Motor neuron (in vitro differentiated cells): ENCODE measurements around the gene WDR5. TPM values are rescaled to one million over a fixed set of nuclear protein-coding genes. Genes with fewer than 3 reads are reported as not detected.

Source experiments
- ATAC-seq, 8 experiments: fragments of 200-7000 bp; cut with Tn5 transposase; replicated peaks in 6 of 8; 2 replicates each; pipeline ENCODE4 v1.8.0; 2021; ENCODE audit warnings: mild to moderate bottlenecking in 8 of 8, moderate library complexity in 8 of 8
- H3K27ac ChIP-seq, 2 donors: fragments of 250-450 bp; sonication (Bioruptor Pico); 2 replicates each; pipeline ENCODE4 v1.9.0; 2021; ENCODE audit warnings: antibody characterized with exemption in 2 of 2, mild to moderate bottlenecking in 2 of 2, moderate library complexity in 1 of 2
- H3K4me1 ChIP-seq, 2 donors: fragments of 250-450 bp; sonication (Bioruptor Pico); replicated peaks in 1 of 2; 2 replicates each; pipeline ENCODE4 v1.6.1; 2021; ENCODE audit warnings: antibody characterized with exemption in 2 of 2, mild to moderate bottlenecking in 2 of 2, moderate library complexity in 1 of 2
- H3K4me3 ChIP-seq, 5 donors: fragments of 250-450 bp; sonication (Bioruptor Pico); 2 replicates each; pipeline ENCODE4 v1.9.0; 2021; ENCODE audit warnings: antibody characterized with exemption in 5 of 5, mild to moderate bottlenecking in 5 of 5, moderate library complexity in 4 of 5
- WGBS, 10 experiments: fragments of 450-650 bp; shearing (Covaris generic); methylation state at CpG; one replicate each; pipeline ENCODE4 v1.0.0; 2022; 5-methylcytosine and 5-hydroxymethylcytosine counted together
- in situ Hi-C, 9 experiments: fragments of 400-800 bp; cut with MboI; loops; one replicate each; pipeline ENCODE4 v1.15.0; 2021; ENCODE audit warnings: low sequenced_read_pairs in 9 of 9, low pct_unique_long_range_greater_than_20kb in 2 of 9; ENCODE audit not compliant: unreplicated experiment in 9 of 9
- total RNA-seq, 8 experiments: library from RNA; unstranded; fragments of 300-600 nt; gene quantifications; 2 replicates each; pipeline versions ENCODE4 v1.2.3 to v1.2.4, GENCODE V29; 2022

Gene WDR5
- total RNA-seq, 8 experiments from 2014 or later: 14.8 to 33.2 (median 21.9) TPM

DNA sequence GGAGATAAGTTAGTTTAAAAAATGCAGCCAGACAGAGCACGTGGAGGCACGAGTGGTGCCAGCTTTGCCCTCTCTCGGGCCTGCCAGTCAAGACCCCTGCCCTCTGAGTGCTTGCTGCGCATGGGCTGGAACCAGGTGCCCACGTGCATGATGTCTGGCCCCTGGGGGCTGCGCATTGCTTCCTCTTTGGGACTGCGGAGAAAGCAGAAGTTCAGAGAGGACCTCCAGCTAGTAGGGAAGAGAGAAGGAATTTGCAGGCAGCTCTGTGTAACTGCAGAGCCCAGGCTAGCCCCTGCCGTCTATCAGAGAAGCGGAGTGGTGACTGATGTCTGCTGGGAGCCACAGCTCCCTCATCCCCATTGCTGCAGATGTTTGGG is 38.2 kb downstream of the WDR5 start:
- Histone ChIP-seq H3K4me1 (peaks cover 19 to 26% of the 10 kb centered on the region in 2 donors), H3K4me3 (no peak overlapping the region), H3K27ac (no peak overlapping the region)
- ATAC-seq: no peak
- WGBS, 10 experiments: 60 to 100% (median 90%) methylated on average over 1 to 4 of the region's 9 CpGs; no CpG with 5 or more reads in 5 of the 10 experiments
- in situ Hi-C loops: loop anchor here in 1 of 9 experiments (25.0 kb wide), 1 partner anchor 263 kb away; no protein-coding TSS in a partner anchor

DNA sequence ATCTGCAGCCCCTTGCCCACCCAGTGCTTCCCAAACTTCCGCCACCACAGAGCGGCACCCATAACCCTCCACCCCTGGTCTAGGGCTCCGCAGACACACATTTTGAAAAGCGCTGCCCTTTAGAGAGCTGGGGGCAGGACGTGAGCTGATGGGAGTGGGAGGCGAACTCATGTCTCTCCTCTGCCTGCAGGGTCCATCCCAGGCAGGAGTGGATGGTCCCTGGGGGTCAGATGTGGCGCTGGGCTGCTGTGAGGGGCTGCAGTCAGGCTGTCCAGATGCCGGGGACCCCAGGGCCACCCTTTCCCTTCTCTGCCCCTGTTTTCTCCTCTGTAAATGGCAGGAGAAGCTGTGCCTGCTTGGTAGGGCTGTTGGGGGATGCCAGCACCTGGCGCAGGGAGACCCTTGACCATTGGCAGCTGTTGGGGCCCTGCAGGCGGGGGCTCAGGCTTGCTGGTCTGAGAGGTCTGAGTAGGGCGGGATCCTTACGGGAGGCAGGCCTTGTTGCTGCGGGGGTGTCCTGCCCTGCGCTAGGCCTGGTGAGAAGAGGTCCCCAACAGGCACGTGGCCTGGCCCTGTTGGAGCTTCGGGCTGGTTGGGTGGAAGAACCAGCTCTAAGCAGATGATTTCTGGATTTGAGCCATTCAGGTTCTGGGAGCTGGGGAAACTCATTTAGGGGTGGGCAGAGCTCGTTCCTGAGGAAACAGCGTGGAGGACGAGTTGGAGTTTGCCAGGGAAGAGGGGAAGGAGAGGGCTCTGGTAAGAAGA is 38.8 kb downstream of the WDR5 start:
- Histone ChIP-seq H3K27ac (no peak overlapping the region), H3K4me1 (peaks cover 23 to 30% of the 10 kb centered on the region in 2 donors), H3K4me3 (no peak overlapping the region)
- in situ Hi-C loops: loop anchor here in 1 of 9 experiments (25.0 kb wide), 1 partner anchor 263 kb away; no protein-coding TSS in a partner anchor
- WGBS, 10 experiments: 30 to 93% (median 77%) methylated on average over 1 to 4 of the region's 19 CpGs; no CpG with 5 or more reads in 2 of the 10 experiments
- ATAC-seq: no peak

DNA sequence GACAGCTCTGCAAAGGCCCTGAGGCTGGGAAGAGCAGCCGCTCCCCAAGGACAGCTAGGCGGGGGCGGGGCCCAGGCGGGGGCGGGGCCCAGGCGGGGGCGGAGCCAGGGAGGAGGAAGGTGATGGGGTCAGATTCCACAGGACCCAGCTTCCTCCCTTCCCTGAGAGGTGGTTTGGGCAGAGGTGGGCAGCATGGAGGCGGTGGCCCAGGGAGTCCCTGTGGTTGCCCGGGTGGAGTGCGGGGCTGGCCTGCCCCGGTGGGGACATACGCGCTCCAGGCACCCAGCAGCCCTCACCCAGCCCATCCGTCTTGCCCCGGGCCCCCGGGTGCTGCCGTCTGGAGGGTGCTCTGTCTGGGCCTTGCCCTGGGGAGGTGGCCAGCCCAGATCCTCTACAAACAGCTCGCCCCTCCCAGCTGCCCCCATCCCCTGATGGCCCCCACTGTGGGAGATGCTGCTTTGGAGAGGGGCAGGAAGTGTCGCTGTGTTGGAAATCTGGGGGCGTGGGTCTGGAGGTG is 39.5 kb downstream of the WDR5 start:
- no CpG with 5 or more reads among the region's 20 CpGs for WGBS, 10 experiments
- peak in 3 of 8 experiments; percentile 33 to 61 (median 55) for ATAC-seq
- Histone ChIP-seq H3K27ac (no peak overlapping the region), H3K4me3 (no peak overlapping the region), H3K4me1 (peaks cover 23 to 30% of the 10 kb centered on the region in 2 donors)
- in situ Hi-C loops: no loop called here

DNA sequence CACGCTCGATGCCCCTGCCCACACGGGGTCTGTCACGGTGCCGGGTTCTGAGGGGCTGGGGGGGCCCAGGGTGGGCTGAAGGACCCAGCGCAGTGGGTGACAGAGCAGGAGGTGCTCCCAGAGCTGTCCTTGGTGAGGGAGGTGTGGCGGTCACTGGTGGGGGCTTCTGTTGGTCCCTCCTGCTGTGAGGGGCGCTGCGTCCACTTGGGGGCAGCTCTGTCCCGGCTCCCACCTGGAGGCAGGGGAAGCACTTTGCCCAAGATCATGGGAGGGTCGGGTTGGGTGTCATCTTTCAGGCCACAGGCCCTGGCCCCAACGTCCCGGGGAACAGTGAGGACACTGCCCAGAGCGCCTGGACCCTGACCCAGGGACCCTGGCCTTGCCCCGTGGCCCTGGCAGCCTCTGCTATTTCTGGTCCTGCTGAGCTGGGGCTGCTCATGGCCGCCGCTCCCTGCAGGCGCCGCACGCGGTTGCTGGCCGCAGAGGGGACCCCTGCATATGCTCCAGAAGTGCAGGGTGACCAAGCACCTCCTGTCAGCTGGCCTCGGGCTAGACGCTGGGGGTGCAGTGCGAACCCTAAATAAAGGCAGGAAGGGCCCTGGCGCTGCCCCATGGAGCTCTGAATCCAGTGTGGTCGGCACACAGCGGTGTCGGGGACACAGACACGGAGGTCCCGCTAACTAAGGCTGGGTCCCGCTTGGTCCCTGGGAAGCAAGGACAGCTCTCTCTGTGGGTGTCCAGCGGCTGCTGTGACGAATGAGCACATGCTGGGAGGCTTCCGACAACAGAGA is 40.1 kb downstream of the WDR5 start:
- 15 to 80% (median 57%) methylated on average over 1 to 6 of the region's 35 CpGs; no CpG with 5 or more reads in 5 of the 10 experiments for WGBS, 10 experiments
- H3K4me3 ChIP-seq: no peak overlapping the region
- H3K27ac ChIP-seq: no peak overlapping the region
- in situ Hi-C loops: no loop called here
- ATAC-seq: peak in 7 of 8 experiments; percentile 21 to 44 (median 32)
- H3K4me1 ChIP-seq: peaks cover 23 to 30% of the 10 kb centered on the region in 2 donors

DNA sequence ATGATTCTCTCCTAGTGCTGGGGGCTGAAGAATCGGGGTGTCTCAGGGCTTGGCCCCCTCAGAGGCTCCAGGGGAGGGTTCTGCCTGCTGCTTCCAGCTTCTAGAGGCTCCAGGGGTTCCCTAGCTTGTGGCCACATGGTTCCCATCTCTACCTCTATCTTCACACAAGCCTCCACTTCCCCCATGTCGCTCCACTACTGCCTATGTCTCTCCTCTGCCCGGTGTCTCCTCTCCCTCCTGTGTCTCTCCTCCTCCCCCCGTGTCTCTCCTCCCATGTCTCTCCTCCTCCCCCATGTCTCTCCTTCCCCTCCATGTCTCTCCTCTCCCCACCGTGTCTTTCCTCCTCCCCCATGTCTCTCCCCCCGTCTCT is 40.7 kb downstream of the WDR5 start:
- no peak overlapping the region for H3K27ac ChIP-seq
- H3K4me3 ChIP-seq: no peak overlapping the region
- ATAC-seq: peak in 2 of 8 experiments; percentile 9 to 34
- H3K4me1 ChIP-seq: peaks cover 23 to 30% of the 10 kb centered on the region in 2 donors
- in situ Hi-C loops: no loop called here
- WGBS, 10 experiments: 80% methylated on average over 1 of the region's 6 CpGs; no CpG with 5 or more reads in 9 of the 10 experiments

DNA sequence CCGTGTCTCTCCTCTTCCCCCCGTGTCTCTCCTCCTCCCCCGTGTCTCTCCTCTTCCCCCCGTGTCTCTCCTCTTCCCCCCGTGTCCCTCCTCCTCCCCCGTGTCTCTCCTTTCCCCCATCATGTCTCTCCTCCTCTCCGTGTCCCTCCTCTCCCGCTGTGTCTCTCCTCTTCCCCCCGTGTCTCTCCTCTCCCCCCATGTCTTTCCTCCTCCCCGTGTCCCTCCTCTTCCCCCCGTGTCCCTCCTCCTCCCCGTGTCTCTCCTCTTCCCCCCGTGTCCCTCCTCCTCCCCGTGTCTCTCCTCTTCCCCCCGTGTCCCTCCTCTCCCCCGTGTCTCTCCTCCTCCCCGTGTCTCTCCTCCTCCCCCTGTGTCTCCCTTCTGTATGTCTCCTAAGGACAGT is 41.3 kb downstream of the WDR5 start:
- in situ Hi-C loops: no loop called here
- no peak for ATAC-seq
- Histone ChIP-seq H3K27ac (no peak overlapping the region), H3K4me3 (no peak overlapping the region), H3K4me1 (peaks cover 23 to 33% of the 10 kb centered on the region in 2 donors)
- no CpG with 5 or more reads among the region's 17 CpGs for WGBS, 10 experiments

DNA sequence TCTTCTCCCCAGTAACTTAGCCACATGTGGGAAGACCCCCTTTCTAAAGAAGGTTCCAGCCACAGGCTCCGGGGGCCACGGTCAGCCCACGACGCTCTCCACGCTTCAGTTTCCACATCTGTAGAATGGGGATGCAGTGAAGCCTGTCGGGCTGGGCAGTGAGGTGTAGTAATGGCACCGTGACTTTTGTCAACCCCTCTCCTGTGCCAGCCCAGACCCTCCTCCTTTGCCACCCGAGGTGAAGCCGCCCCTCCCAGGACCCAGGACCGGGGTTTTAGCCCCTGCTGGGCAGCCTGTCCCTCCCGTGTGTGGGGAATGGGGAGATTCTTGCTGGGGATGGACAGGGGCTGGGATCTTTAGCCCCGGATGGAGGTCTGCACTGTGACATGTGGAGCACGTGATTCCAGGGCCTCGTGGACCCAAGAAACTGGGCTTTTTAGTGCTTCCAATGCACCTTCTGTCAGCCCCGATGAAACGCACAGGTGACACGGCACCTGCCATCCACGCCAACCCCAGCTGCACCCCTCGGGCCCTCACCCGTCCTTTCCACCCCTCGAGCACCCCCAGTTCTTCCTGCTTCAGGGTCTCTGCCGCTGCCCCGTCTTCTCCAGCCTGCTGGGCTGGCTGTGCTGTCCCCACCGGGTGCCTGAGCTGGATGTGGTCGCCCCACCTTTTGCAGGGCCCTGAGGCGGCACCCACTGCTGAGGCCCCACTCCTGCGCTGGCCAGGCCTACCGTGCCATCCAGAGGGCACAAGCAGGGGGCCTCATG is 41.9 kb downstream of the WDR5 start:
- H3K4me1 ChIP-seq: peaks cover 23 to 33% of the 10 kb centered on the region in 2 donors
- no peak for ATAC-seq
- 56 to 100% (median 72%) methylated on average over 1 to 3 of the region's 28 CpGs; no CpG with 5 or more reads in 6 of the 10 experiments for WGBS, 10 experiments
- in situ Hi-C loops: no loop called here
- peak overlapping the region in 1 of 2 donors; percentile 48 for H3K27ac ChIP-seq
- H3K4me3 ChIP-seq: no peak overlapping the region

DNA sequence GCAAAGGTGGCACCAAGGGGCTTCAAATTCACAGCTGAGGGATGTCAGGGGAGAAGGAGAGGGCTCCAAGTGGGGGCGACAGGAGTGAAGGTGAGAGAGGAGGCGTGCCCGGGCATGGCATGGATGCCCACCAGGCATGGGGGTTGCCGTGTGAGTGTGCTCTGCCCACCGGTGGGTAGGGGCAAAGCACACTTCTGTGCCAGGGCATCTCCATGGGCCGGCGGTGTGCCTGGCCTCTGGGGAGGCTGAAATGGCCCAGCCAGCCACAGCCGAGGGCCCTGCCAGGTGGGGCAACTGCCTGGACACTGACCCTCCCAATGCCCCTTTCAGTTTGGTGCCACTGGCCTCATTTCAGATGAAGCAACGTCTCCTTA is 42.5 kb downstream of the WDR5 start:
- WGBS, 10 experiments: 60 to 78% methylated on average over 1 to 4 of the region's 9 CpGs; no CpG with 5 or more reads in 8 of the 10 experiments
- no peak for ATAC-seq
- peak overlapping the region; percentile 48 to 51 for H3K27ac ChIP-seq
- H3K4me1 ChIP-seq: peaks cover 23 to 33% of the 10 kb centered on the region in 2 donors
- no peak overlapping the region for H3K4me3 ChIP-seq
- in situ Hi-C loops: no loop called here

DNA sequence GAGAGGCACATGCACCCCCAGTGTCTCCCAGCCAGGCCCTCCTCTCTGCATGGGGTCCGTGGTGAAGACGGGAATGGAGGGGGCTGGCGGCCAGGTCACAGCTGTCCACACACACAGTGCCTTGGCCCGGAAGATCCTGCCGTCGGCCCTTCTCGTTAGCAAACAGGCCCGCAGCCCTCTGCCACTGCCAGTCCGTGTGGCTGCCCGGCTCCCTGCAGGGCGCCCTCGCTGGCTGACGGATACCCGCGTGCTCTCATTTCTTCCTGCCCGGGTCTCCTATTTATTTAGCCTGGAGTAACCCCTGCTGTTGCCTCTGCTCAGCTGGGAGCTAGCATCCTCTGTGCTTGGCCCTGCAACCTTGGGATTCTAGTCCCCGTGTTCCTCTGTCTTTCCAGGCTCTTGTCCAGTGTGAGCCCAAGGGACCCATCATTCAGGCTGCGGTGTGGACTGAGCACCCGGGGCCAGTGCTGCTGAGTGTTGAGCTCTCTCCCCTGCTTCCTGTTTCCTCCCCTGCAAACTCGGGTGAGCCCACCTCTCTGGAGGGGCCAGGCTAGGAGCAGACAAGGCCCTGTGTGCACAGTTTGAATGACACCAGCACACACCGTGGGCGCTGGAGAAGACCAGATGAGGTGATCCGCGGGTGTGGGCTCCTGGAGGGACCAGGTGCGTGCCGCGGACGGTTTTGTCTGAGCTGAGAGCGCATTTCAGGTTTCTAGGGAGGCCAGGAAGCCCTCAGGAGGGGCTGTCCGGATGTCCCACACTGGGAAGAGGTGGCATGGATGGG is 43.1 kb downstream of the WDR5 start:
- H3K4me1 ChIP-seq: peaks cover 23 to 33% of the 10 kb centered on the region in 2 donors
- H3K27ac ChIP-seq: peak overlapping the region; percentile 48 to 51
- 25 to 81% (median 68%) methylated on average over 2 to 12 of the region's 30 CpGs; no CpG with 5 or more reads in 7 of the 10 experiments for WGBS, 10 experiments
- peak in 5 of 8 experiments; percentile 60 to 81 (median 75) for ATAC-seq
- in situ Hi-C loops: no loop called here
- no peak overlapping the region for H3K4me3 ChIP-seq

DNA sequence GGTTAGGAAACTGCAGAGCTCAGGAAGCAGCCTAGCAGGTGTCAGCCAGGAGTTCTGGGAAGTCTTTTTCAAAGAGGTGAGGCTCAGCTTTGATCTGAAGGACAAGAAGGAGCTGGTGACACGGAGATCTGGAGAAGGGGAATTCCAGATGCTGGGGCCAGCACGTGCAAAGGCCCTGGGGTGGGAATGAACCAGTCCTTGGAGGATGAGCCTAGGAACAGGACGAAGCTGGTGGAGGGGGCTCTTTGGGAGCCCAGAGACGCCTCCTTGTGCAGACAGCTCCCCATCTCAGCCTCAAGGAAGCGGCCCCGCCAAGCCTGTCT is 43.7 kb downstream of the WDR5 start:
- Histone ChIP-seq H3K4me1 (peaks cover 23 to 33% of the 10 kb centered on the region in 2 donors), H3K27ac (peak overlapping the region in 1 of 2 donors; percentile 48), H3K4me3 (no peak overlapping the region)
- 60 to 81% methylated on average over 3 of the region's 6 CpGs; no CpG with 5 or more reads in 8 of the 10 experiments for WGBS, 10 experiments
- no peak for ATAC-seq
- in situ Hi-C loops: no loop called here

DNA sequence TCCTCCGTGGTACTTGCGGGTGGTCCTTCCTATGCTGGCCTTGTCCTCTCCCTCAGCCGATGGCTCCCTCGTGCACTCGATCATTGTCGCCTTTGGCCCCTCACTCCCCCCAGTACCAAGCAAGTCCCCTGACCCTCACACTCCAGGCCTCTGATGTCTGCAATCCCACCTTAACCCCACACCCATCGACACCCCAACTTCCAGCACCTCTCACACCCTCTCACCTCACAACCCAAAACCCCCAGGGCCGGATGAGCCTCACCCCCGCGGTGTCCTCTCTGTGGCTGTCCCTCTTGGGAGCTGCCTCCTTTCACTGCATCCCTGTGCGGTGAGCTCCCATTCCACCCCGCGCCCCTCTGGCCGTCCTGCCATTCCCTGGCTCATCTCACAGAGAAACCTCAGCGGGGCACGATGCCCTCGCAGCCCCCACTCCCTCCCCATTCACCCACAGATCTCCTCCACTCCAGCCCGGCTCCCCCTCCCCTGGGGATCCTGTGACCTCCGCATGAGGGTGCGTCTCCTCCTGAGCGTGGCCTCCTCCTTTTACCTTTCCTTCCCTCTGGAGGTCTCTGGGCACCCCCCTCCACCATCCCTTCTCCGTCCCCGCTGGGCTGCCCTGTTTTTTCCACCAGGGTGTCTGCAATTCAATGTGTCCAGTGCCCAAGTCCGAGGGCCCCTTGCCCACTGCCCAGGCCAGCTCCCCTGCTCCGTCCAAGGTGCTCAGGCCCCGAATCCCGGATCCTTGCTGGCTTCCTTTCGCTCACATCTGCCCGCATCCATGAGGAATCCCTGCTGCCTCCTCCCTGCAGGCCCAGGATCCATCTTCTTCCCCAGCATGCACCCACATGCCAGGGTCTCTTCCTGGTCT is 44.3 kb downstream of the WDR5 start:
- Histone ChIP-seq H3K4me1 (peaks cover 23 to 31% of the 10 kb centered on the region in 2 donors), H3K4me3 (no peak overlapping the region), H3K27ac (peak overlapping the region in 1 of 2 donors; percentile 48)
- in situ Hi-C loops: no loop called here
- no peak for ATAC-seq
- WGBS, 10 experiments: 80 to 93% methylated on average over 2 to 3 of the region's 29 CpGs; no CpG with 5 or more reads in 8 of the 10 experiments
